Ectodermal cell (in vitro differentiated cells): Measurements from ENCODE around the gene CYP27B1.

ENCODE experiments used
- H3K27ac ChIP-seq: 2 replicates; pipeline ENCODE4 v1.7.0; 2013; ENCODE audit warnings: mild to moderate bottlenecking, low read depth, low read length; ENCODE audit not compliant: insufficient read depth, poor library complexity, severe bottlenecking
- H3K27me3 ChIP-seq: 2 replicates; pipeline ENCODE4 v1.7.0; 2013; ENCODE audit warnings: mild to moderate bottlenecking, low read length; ENCODE audit not compliant: insufficient read depth, control insufficient read depth, poor library complexity, severe bottlenecking
- H3K36me3 ChIP-seq: one replicate; pipeline ENCODE4 v1.7.0; 2013; ENCODE audit warnings: low read length; ENCODE audit not compliant: control insufficient read depth, insufficient read depth
- H3K4me1 ChIP-seq: one replicate; pipeline ENCODE4 v1.7.0; 2013; ENCODE audit warnings: low read length; ENCODE audit not compliant: control insufficient read depth, insufficient read depth
- H3K4me3 ChIP-seq: 2 replicates; pipeline ENCODE4 v1.7.0; 2013; ENCODE audit warnings: low read depth, low read length, control low read depth; ENCODE audit not compliant: insufficient read depth
- H3K9me3 ChIP-seq: 2 replicates; pipeline ENCODE4 v1.7.0; 2013; ENCODE audit warnings: mild to moderate bottlenecking, low read length, moderate library complexity; ENCODE audit not compliant: control insufficient read depth
- WGBS, 2 experiments: methylation state at CpG; one replicate each; pipeline ENCODE4 v1.1.7; 2013; ENCODE audit warnings: missing lambda C conversion rate in 2 of 2; 5-methylcytosine and 5-hydroxymethylcytosine counted together

The CYP27B1 gene

DNA sequence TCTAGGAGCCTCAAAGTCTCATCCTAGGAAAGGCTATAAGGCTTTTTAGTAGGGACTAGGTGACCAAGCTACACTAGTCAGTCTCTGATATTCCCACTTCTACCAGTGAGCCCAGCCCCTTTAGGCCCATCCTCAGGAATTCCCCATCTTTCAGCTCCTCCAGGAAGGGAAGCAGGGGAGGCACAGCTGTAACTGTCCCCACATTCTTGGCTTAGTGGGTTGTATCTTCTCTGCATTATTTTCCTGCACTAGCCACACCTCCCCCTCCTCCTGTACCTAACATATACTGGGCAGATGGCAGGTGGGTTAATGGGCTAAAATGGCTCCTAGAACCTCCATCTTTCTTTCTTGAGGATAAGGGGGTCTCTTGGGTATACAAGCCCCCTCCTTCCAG, 424 bp upstream of the CYP27B1 start:
- Histone ChIP-seq H3K9me3 (no peaks in the 10 kb centered on the region), H3K27ac (no peak overlapping the region), H3K27me3 (peaks cover 52% of the 10 kb centered on the region), H3K4me3 (no peak overlapping the region), H3K4me1 (peaks cover 19% of the 10 kb centered on the region), H3K36me3 (no peaks in the 10 kb centered on the region)

DNA sequence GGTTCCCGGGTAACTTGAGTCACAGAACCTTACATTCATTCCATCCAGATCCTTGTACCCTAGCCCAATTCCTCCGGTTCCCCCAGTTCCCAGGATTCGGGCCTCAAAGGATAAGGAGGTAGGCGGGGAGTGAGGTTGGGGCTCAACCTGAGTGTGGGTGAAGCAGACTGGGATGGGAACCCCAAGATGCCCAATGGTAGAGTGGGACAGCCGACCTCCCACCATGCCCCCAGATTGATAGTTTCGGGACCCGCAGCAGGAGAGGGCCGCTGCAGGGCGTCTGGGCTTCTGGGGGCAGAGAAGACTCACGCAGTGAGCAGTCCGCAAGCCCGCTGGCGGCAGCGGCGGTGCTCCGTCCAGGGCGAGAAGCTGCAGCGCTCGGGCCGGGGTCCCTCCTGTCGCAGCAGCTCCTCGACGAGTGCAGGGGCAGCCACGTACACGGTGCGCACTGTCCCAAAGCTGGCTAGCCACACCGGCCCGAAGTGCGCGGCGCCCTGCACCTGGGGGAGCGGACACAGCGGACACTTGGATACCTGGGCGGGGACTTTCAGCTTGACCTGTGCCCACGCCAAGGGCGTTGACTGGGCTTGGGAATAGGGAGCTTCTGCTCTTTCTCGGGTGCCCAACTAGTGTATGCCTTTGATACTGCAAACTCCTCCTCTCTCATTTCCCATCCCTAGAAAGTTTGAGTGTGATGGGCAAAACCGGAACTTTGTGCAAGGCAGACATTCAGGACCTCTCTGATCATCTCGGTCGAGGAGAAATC, 997 bp downstream of the CYP27B1 start:
- H3K27me3 ChIP-seq = peaks cover 52% of the 10 kb centered on the region

DNA sequence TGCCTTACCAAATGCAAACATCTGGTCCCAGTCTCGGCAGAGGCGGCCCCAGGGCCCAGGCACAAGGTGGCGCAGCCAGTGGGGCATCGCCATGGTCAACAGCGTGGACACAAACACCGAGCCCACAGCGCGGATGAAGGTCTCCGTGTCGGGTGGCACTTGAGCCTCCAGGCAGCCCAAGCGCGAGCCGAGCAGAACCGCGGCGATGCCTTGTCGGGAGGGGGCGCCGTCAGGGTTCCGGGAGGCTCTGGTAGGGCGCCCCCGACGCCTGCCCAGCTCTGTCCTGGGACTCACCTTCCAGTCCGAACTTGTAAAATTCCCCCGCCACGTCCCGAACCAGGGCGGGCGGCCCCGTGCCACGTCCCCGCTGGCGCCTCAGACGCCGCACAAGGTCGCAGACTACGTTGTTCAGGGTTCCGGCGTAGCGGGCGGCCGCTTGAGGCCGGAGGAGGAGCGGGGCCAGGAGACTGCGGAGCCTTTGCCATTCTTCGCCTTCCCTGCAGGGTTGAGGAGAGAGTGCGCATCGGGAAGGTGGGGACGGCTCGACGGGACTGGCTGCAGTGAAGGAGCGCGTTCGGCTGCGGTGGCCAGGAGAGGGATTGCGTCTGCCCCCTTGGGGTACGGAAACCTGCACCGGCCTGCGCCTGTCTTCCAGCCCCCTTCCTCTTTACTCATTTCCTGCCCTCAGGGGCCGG, 1.7 kb downstream of the CYP27B1 start:
- Histone ChIP-seq H3K4me3 (peak overlapping the region; percentile 14), H3K27ac (no peak overlapping the region), H3K27me3 (peaks cover 52% of the 10 kb centered on the region), H3K9me3 (no peaks in the 10 kb centered on the region), H3K4me1 (peaks cover 16% of the 10 kb centered on the region), H3K36me3 (no peaks in the 10 kb centered on the region)
- 2% methylated on average over 60 of the region's 60 CpGs for WGBS, 2 experiments

More for the DNA sequence above, 997 bp downstream of the CYP27B1 start:
- Histone ChIP-seq H3K9me3 (no peaks in the 10 kb centered on the region), H3K4me3 (peak overlapping the region; percentile 14), H3K4me1 (peaks cover 16% of the 10 kb centered on the region), H3K27ac (no peak overlapping the region), H3K36me3 (no peaks in the 10 kb centered on the region)
- 6% methylated on average over 40 of the region's 40 CpGs for WGBS, 2 experiments

DNA sequence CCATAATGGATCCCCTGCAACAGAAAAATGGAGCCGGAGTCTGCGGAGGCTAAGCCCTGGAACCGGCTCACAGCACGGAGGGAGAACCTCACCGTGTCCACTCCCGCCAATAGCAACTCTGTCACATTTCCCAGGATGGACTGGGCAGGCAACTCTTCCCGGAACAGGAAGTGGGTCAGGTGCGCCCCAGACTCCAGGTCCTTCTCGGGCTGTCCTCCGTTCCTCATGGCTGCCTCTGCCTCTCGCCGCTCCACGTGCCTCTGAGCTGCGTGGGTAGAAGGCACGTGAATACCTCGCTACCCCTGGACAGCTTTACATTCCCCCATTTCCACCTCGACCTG, 2.2 kb downstream of the CYP27B1 start:
- Histone ChIP-seq H3K36me3 (no peaks in the 10 kb centered on the region), H3K27ac (no peak overlapping the region), H3K4me1 (peaks cover 16% of the 10 kb centered on the region), H3K9me3 (no peaks in the 10 kb centered on the region), H3K4me3 (peak overlapping the region; percentile 14), H3K27me3 (peaks cover 52% of the 10 kb centered on the region)
- WGBS, 2 experiments = 23% methylated on average over 17 of the region's 17 CpGs

DNA sequence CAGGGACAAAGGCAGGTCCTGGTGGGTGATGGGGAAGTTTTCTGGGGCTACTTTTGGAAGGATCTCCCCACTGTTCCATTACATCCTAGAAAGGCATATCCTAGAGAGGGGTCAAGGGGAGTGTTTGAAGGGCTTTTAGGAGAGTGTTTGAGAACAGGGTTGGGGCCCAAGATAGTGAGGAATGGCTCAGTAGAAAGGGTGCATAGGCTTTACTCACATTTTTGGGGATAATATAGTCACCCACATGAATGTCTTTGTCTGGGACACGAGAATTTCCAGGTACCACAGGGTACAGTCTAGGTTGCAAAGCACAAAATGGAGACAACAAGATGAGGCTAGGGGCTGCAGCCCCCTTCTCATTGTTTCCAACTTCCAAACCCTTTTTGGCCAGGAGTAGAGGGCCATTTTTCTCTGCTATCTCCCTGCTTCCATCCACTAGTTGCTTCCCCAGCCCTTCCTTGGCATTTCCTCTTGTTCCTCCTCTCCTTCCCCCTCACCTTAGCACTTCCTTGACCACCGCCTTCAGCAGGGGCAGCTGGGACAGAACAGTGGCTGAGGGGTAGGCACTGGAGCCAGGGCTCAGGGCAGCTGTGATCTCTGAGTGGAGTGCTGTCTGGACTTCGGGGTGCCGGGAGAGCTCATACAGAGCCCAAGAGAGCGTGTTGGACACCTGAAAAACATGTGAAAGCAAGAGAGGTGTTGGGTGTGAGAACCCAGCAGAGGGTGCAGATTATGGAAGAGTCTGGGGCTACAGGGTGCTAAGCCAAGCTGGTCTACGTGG, 2.8 kb downstream of the CYP27B1 start:
- Histone ChIP-seq H3K4me1 (peaks cover 16% of the 10 kb centered on the region), H3K36me3 (no peaks in the 10 kb centered on the region), H3K27me3 (peaks cover 52% of the 10 kb centered on the region), H3K27ac (no peak overlapping the region), H3K4me3 (no peak overlapping the region), H3K9me3 (no peaks in the 10 kb centered on the region)
- WGBS, 2 experiments = 79 to 81% methylated on average over 6 of the region's 6 CpGs

DNA sequence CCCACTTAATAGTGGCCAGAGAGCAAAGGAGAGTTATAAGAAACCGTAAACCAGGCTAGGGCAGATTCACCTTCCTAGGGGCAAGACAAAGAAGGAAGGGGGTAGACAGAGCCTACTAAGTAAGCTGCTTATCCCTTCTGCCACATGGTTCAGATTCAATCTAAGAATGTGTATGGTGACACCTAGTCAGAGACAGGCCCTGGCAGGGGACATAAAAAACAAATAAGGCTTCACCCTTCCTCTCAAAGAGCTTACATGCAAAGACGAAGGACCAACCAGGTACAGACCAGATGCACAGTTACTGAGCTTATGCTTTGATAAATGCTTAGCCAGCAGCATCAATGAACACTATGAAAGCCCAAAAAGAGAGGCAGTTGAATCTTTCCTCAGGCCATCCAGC, 4.4 kb downstream of the CYP27B1 start:
- Histone ChIP-seq H3K4me1 (peaks cover 16% of the 10 kb centered on the region), H3K4me3 (no peak overlapping the region), H3K9me3 (no peaks in the 10 kb centered on the region), H3K27ac (no peak overlapping the region), H3K36me3 (no peaks in the 10 kb centered on the region), H3K27me3 (peaks cover 48% of the 10 kb centered on the region)
- 87 to 89% methylated on average over 2 of the region's 2 CpGs for WGBS, 2 experiments

DNA sequence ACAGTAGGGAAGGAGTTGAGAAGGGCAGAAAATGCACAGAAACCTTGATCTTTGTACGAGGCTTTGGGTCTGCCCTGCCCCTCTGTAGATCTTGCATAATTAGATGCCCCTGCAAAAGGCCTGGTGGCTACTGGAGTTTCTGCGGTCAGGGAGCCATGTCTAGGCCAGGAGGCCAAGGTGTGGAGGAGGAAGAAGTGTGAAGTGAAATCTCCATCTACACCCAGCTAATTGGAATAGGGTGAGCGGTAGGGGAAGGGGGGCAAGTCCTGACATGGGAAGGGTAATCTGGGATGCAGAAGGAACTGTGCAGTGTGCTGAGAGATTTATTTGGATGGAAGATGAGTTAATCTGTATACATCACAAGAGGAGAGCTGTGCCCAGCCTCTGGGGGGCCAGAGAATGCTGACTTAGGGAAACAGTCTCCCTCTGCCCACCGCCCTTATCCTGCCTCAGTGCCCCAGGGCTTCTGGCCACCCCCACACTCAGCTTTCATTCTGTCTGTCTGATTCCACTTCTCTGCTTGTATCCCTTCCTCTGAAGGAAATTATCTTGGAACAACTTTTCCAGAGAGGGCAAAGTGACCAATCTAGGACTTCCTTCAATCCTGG, 5.4 kb downstream of the CYP27B1 start:
- Histone ChIP-seq H3K9me3 (no peaks in the 10 kb centered on the region), H3K27me3 (peaks cover 48% of the 10 kb centered on the region), H3K4me1 (peaks cover 9% of the 10 kb centered on the region), H3K36me3 (no peaks in the 10 kb centered on the region), H3K4me3 (no peak overlapping the region), H3K27ac (no peak overlapping the region)
- WGBS, 2 experiments = 90% methylated on average over 4 of the region's 4 CpGs

DNA sequence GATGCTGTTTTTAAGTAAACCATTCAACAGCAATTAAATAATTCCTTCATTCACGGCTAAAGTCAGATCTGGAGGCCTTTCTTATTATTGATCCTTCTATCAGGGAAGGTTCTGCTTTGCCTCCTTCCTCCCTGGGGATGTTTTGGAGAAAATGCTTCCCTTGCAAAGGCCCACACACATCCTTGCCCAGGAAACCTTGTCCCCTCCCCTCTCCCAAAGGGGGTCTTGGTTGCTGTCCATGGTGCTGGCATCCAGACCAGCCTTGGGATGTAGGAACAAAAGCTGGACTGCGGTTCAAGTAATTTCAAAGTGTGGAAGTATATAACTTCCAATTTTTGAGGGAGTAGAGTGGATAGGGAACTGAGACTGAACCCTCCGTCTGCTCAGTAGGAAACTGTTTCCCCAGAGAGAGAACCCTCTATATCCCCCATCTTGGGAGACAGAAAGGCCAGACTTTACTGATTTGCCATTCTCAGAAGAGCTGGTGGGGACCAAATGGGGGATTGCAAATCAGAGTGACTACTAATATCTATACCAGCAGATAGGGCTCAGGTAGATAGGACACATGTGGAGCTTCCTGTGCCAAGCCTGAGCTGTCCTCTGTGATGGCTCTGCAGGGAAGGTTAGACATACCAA, 6.4 kb downstream of the CYP27B1 start:
- H3K4me1 ChIP-seq = peaks cover 9% of the 10 kb centered on the region
- no peaks in the 10 kb centered on the region for H3K36me3 ChIP-seq
- no peak overlapping the region for H3K27ac ChIP-seq
- 85% methylated on average over 3 of the region's 3 CpGs for WGBS, 2 experiments
- no peak overlapping the region for H3K4me3 ChIP-seq
- no peaks in the 10 kb centered on the region for H3K9me3 ChIP-seq
- peaks cover 48% of the 10 kb centered on the region for H3K27me3 ChIP-seq

DNA sequence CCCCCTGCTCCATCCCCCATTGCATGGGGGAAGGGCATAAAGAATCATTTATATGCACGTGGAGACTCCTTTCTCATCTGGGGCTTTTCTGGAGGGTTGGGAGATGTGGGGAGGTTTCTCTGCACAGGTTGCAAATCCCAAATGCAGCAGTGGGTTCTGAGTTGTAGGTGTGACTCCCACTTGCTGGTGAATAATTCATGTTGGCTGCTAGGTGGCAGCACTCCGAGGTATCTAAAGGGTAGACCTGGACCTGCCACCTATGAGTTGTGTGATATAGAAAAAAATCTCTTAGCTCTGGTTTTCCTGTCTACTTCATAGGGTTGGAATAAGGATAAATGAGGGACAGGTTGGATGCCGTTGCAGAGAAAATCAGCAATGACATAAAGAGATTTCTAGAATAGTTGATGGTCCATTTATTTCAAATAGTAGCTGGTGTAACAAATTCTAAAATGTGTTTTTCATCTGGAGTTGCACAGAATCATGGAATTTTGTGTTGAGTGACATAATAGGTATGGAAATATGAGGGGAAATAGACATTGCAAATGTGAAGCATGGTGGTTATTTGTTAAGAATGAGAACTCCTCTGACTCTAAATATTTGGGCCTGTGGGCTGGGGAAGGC, 7.4 kb downstream of the CYP27B1 start:
- Histone ChIP-seq H3K27ac (no peak overlapping the region), H3K36me3 (no peaks in the 10 kb centered on the region), H3K9me3 (no peaks in the 10 kb centered on the region), H3K27me3 (peaks cover 48% of the 10 kb centered on the region), H3K4me1 (peaks cover 9% of the 10 kb centered on the region), H3K4me3 (no peak overlapping the region)
- 34 to 39% methylated on average over 3 of the region's 3 CpGs for WGBS, 2 experiments
